HG03025 (cell line): ENCODE results near the gene PCNX4.

Experiments used
- ATAC-seq: cut with Tn5 transposase; IDR thresholded peaks from one replicate; pipeline ENCODE4 v1.9.1; 2021; ENCODE audit warnings: mild to moderate bottlenecking, moderate library complexity; ENCODE audit not compliant: unreplicated experiment, low FRiP score

Gene PCNX4

GRCh38 chr14:60204104-60204842, 112.5 kb downstream of the PCNX4 start:
- peak; percentile 70 for ATAC-seq

DNA sequence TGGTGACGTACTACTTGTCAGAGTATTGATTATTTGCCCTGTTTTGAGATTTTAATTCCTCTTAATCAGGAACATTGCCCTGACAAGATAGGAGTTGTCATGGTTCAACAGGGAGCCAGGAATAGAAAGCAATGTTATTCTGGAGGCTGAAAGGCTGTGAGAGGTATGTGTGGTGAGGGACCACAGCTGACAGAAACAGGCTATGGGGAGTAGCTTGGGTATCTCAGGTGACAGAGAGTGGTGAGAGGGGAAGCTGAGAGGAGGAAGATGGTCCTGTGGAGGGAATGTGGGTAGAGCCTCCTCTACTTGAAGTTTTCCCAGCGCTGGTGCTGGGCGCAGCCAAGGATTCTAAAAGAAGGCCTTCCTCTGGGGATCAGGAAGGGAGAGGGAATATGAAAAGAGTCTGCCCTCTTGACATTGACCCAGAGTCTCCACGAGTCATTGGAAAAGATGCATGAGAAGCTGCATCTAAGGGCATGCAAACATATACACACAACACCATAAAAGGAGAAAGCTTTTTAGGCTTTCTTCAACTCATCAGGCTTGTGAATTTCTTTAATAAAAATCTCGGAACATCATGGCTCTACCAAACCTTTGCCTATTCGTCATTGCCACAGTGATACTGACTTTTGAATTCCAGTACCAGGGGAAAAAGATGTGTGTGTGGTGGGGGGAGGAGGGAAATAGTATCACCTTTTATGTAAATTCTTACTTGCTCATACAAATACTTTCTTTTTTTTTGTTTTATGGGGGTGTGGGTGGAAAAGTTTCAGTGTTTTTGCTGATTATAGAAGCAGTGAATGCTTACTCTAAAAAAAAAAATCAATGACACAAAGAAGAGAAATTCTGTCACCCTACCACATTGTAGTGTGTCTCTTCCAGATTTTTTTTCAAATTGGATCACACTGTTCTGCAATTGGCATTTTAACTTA, 113.4 kb downstream of the PCNX4 start:
- peak; percentile 74 for ATAC-seq

DNA sequence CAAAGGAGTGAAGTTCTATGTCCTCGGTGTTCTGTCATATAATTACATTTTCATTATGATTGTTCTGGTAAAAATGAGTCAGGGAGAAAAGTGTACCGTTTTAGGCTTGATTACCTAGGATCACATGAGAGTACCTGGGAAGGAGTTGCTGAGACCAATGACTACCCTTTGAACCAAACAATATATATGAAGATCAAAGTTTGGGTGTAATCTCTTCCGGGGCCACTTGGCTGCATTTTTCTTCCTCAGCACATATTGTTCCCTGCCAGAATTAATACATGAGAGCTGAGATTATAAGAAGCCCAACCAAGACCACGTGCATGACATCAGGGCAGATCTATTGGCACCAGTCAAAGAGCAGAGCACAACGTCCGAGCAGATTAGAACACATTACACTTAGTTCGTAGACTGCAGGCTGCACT, 114.5 kb downstream of the PCNX4 start:
- ATAC-seq, result no peak

- peak; percentile 29 for ATAC-seq
Measured at GRCh38 chr14:60206837-60207533, 115.3 kb downstream of the PCNX4 start.

DNA sequence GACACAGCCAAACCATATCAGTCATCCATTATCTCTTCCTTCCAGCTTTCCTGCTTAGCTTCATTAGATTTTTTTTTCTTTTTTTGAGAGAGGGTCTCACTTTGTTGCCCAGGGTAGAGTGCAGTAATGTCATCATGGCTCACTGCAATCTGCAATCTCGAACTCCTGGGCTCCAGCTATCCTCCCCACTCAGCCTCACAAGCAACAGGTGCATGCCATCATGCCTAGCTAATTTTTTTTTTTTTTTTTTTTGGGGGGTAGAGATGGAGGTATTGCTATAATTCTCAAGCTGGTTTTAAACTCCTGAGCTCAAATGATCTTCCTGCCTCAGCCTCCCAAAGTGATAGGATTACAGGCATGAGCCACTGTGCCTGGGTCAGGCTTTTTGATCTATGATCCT, 119.0 kb downstream of the PCNX4 start:
- ATAC-seq, result no peak

DNA sequence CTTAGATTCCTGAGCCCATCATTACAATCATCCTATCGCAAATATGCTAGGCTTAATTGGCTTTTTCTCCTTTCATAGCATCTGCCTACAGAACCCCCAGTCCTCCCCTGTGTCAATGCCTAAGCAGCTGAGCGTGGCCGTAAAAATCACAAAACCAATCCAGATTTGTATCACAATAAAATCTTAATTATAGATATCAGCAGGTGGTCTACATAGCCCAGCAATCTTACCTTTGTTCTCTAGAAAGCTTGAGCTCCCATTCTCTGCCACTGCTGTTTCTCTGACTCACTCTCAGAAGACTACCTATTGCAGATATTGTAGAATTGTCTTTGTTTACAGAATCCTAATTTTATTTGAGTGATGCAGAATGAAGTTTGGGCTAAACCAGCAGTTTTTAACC, 119.4 kb downstream of the PCNX4 start:
- no peak for ATAC-seq

GRCh38 chr14:60212503-60213371, 121.0 kb downstream of the PCNX4 start:
- peak; percentile 93 for ATAC-seq

- ATAC-seq, result no peak
Measured at GRCh38 chr14:60214003-60214402, 122.3 kb downstream of the PCNX4 start.

- ATAC-seq, result no peak
Measured at GRCh38 chr14:60214415-60215126, 122.8 kb downstream of the PCNX4 start.

DNA sequence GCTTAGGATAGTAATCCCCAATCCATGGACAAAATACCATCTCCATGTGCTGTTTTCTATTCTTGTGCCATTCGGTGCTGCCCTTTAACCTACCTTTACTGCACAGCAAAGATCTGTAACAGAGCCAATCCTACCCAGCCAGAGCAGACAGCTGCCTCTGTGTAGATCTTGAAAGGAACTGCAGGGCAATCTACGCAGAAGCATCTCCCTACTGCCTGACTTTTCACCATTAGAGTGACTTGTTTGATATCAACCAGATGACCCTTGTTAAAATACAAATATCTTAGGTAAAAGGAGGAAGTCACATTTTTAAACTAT, 123.4 kb downstream of the PCNX4 start:
- ATAC-seq, result no peak

DNA sequence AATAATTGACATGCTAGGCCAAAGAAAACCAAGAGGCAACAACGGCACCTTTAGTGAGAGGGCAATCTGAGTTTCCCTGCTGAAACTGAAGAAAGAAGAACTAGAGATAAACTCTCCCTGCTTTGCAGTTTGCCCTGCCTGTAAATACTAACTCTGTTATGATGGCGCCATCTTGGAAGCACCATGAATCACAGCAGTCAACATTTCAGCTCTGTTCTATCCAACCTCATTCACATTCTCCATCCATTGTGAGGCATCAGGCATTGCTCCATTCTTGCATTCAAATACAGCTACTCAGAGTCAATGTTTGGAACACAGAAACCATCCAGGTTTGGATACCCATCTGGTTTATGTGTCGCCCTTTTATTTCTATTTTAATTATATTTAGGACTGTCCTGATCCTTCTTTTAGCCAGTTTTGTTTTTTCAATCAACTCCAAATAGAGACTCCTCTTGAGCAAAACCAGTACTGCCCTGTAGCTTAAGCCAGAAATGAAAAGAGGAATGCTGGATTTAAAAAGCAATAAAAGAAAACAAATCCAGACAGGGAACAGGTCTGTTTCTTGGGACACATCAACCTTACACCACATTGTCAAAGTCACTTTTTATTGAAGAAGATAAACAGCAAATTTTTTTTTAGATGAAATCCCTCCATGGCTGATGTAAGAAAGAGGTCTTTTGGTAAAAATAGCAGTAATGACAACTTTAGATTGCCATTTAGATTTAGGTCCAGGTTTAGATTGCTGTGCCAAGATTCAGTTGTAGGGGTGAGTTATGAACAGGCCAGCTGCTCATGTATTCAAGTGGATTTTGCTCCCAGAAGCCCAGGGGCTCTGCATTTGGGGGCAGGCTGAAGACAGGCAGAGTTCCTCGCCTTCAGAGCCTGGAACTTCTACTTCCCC, 124.0 kb downstream of the PCNX4 start:
- no peak for ATAC-seq

GRCh38 chr14:60217713-60218112, 126.0 kb downstream of the PCNX4 start:
- ATAC-seq, result no peak
